HCT116 (cell line): Measurements from ENCODE around the gene COMTD1.
A peak's percentile ranks its signal among the peaks of the same experiment; 100 is the strongest.

ENCODE experiments used
- CEBPB ChIP-seq: IDR thresholded peaks from 2 replicates; pipeline ENCODE4 v1.6.1; 2012; ENCODE audit warnings: low read depth
- CTCF ChIP-seq, 3 experiments: fragments of 200-600 bp in 1 of 3; sonication (generic) in 1 of 3; IDR thresholded peaks in 2 of 3; conservative IDR thresholded peaks in 1 of 3; 2 replicates each; pipeline ENCODE4 v1.5.1; 2012 to 2017; ENCODE audit warnings: low read depth in 2 of 3, low read length in 2 of 3, antibody characterized with exemption in 1 of 3, borderline replicate concordance in 1 of 3, control low read depth in 1 of 3, mild to moderate bottlenecking in 1 of 3, mixed read lengths in 1 of 3, mixed run types in 1 of 3, moderate library complexity in 1 of 3; ENCODE audit not compliant: insufficient read depth in 1 of 3
- ELF1 ChIP-seq: IDR thresholded peaks from 2 replicates; pipeline ENCODE4 v1.6.1; 2012; ENCODE audit warnings: low read depth, borderline replicate concordance
- EZH2 ChIP-seq: fragments of 200-600 bp; sonication (generic); IDR thresholded peaks from 2 replicates; pipeline ENCODE4 v1.6.1; 2017; ENCODE audit warnings: antibody characterized with exemption, mixed run types
- FOSL1 ChIP-seq: IDR thresholded peaks from 2 replicates; pipeline ENCODE4 v1.6.1; 2012; ENCODE audit warnings: low read depth
- JUND ChIP-seq: IDR thresholded peaks from 2 replicates; pipeline ENCODE4 v1.6.1; 2012
- MAX ChIP-seq: IDR thresholded peaks from 2 replicates; pipeline ENCODE4 v1.6.1; 2012
- POLR2A ChIP-seq: IDR thresholded peaks from 2 replicates; pipeline ENCODE4 v1.7.0; 2011; ENCODE audit warnings: borderline replicate concordance; ENCODE audit not compliant: insufficient read depth, insufficient read length; ENCODE audit errors: extremely low read depth
- POLR2AphosphoS5 ChIP-seq: IDR thresholded peaks from 2 replicates; pipeline ENCODE4 v1.6.1; 2011; ENCODE audit warnings: mild to moderate bottlenecking, low read depth, low read length, moderate library complexity
- RAD21 ChIP-seq: IDR thresholded peaks from 2 replicates; pipeline ENCODE4 v1.6.1; 2012; ENCODE audit warnings: low read depth, mild to moderate bottlenecking
- REST ChIP-seq: IDR thresholded peaks from 2 replicates; pipeline ENCODE4 v1.6.1; 2012; ENCODE audit warnings: low read depth
- SIN3A ChIP-seq: IDR thresholded peaks from 2 replicates; pipeline ENCODE4 v1.6.1; 2012; ENCODE audit warnings: low read depth
- ZBTB33 ChIP-seq: IDR thresholded peaks from 2 replicates; pipeline ENCODE4 v1.6.1; 2011; ENCODE audit warnings: mild to moderate bottlenecking, low read length, moderate library complexity; ENCODE audit not compliant: insufficient replicate concordance; ENCODE audit errors: extremely low read depth
- ZNF274 ChIP-seq: fragments of 200-500 bp; sonication (Bioruptor generic); IDR thresholded peaks from 2 replicates; pipeline ENCODE4 v1.6.1; 2014; ENCODE audit warnings: mild to moderate bottlenecking, low read depth, low read length, inconsistent platforms

- TF ChIP-seq POLR2AphosphoS5 (peak; percentile 80), EZH2 (no peak), MAX (peak; percentile 90), CTCF (IDR thresholded peaks at IDR 0.05 in 2 of 3, conservative IDR thresholded peaks at IDR 0.05 in 1 of 3; ENCODE audit: borderline replicate concordance in 1 of 3, insufficient read depth in 1 of 3, low read depth in 2 of 3, low read length in 2 of 3) (no peak), FOSL1 (no peak), REST (no peak), POLR2A (no peak), SIN3A (peak; percentile 86; the same call in 1 of the 2 replicates), CEBPB (peak; percentile 29; the same call in 1 of the 2 replicates), JUND (no peak; the same call in 1 of the 2 replicates), ZNF274 (no peak), ELF1 (no peak; the same call in 1 of the 2 replicates), RAD21 (no peak), ZBTB33 (no peak)
These were observed 25.3 kb downstream of the COMTD1 start, which contains the start of gene VDAC2 for GRCh38 chr10:75210282-75211006.
